ENCODE results near the gene CUTA. TPM values are rescaled to one million over a fixed set of nuclear protein-coding genes. Genes with fewer than 3 reads are reported as not detected.
"Not testable (repeated sequence)": the region's sequence is repeated elsewhere in the genome, so short reads cannot be mapped to it uniquely, and the experiment has no call there.

Gene CUTA
- total and polyA plus RNA-seq, 2 experiments from 2014 or later = 207 to 421 TPM

DNA sequence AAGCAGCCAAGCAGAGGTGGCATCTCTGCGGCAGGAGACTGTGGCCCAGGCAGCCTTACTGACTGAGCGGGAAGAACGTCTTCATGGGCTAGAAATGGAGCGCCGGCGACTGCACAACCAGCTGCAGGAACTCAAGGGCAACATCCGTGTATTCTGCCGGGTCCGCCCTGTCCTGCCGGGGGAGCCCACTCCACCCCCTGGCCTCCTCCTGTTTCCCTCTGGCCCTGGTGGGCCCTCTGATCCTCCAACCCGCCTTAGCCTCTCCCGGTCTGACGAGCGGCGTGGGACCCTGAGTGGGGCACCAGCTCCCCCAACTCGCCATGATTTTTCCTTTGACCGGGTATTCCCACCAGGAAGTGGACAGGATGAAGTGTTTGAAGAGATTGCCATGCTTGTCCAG, 13.0 kb downstream of the CUTA start:
- no peak overlapping the region for H3K27ac ChIP-seq (ENCODE audit: low read depth)
- peaks cover 52% of the 10 kb centered on the region for H3K36me3 ChIP-seq (ENCODE audit: insufficient read depth)
- no peaks in the 10 kb centered on the region for H3K27me3 ChIP-seq (ENCODE audit: insufficient read depth)
- no peak overlapping the region for H3K4me2 ChIP-seq
- no peak overlapping the region for H3K4me3 ChIP-seq
- no peak overlapping the region for H3K27ac Mint-ChIP-seq
- no peak for ATAC-seq
- H3K4me1 ChIP-seq (ENCODE audit: insufficient read depth) = peaks cover 5% of the 10 kb centered on the region; the same call in 1 of the 2 replicates
- H3K9me3 Mint-ChIP-seq = no peaks in the 10 kb centered on the region
- H3K27me3 Mint-ChIP-seq (ENCODE audit: insufficient read depth, low read depth, poor library complexity) = peaks cover 5% of the 10 kb centered on the region
- peaks cover 75% of the 10 kb centered on the region for H3K36me3 Mint-ChIP-seq (ENCODE audit: low read depth)
- no peak overlapping the region for H3K4me3 Mint-ChIP-seq
- no peak for DNase-seq (ENCODE audit: low spot score)
- peaks cover 4% of the 10 kb centered on the region; the same call in 1 of the 2 replicates for H4K20me1 ChIP-seq (replicated peaks; ENCODE audit: insufficient read depth)
- no peak for TF ChIP-seq ZNF331 (CRISPR knock-in tag; IDR thresholded peaks at IDR 0.05; ENCODE audit: low read depth)
- H3K79me2 ChIP-seq (replicated peaks; ENCODE audit: insufficient read depth) = 0 out of 2 replicates have a peak, but pooled peaks cover 4% of the 10 kb centered on the region
- peaks cover 12% of the 10 kb centered on the region for H3K4me1 Mint-ChIP-seq
- no peaks in the 10 kb centered on the region for H3K9me2 ChIP-seq (ENCODE audit: insufficient read depth)
- H3F3A ChIP-seq (replicated peaks; ENCODE audit: low read depth) = peaks cover 11% of the 10 kb centered on the region
- H2AFZ ChIP-seq = no peak overlapping the region

DNA sequence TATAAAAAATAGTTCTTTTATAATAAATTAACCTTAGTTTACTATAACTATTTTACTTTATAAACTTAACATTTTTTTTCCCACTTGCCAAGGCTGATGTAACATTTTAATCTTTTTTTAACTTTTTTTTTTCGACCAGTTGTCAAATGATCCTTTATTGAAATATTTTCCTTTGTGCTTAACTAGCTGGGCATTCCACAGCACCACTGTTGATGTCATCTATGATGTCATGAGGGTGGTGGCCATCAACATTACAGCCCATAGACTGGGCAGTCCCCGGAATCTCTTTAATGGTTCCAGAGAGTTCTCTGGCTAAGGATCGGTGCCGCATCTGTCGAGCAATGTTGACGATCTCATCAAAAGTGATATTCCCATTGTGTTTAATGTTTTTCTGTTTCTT, 18.0 kb downstream of the CUTA start:
- not testable (repeated sequence) for DNase-seq (ENCODE audit: low spot score); ATAC-seq; H3F3A ChIP-seq (replicated peaks; ENCODE audit: low read depth); H3K4me1 Mint-ChIP-seq; H3K9me3 Mint-ChIP-seq; H3K27ac ChIP-seq (ENCODE audit: low read depth); H3K9me2 ChIP-seq (ENCODE audit: insufficient read depth); H3K27me3 ChIP-seq (ENCODE audit: insufficient read depth); H2AFZ ChIP-seq; H3K4me2 ChIP-seq; H3K4me3 ChIP-seq; H3K4me3 Mint-ChIP-seq; H3K27me3 Mint-ChIP-seq (ENCODE audit: insufficient read depth, low read depth, poor library complexity); H3K4me1 ChIP-seq (ENCODE audit: insufficient read depth); H3K27ac Mint-ChIP-seq
- H3K36me3 Mint-ChIP-seq (ENCODE audit: low read depth) = peaks cover 67% of the 10 kb centered on the region
- peaks cover 25% of the 10 kb centered on the region for H4K20me1 ChIP-seq (replicated peaks; ENCODE audit: insufficient read depth)
- peaks cover 52% of the 10 kb centered on the region for H3K36me3 ChIP-seq (ENCODE audit: insufficient read depth)
- peaks cover 35% of the 10 kb centered on the region for H3K79me2 ChIP-seq (replicated peaks; ENCODE audit: insufficient read depth)

DNA sequence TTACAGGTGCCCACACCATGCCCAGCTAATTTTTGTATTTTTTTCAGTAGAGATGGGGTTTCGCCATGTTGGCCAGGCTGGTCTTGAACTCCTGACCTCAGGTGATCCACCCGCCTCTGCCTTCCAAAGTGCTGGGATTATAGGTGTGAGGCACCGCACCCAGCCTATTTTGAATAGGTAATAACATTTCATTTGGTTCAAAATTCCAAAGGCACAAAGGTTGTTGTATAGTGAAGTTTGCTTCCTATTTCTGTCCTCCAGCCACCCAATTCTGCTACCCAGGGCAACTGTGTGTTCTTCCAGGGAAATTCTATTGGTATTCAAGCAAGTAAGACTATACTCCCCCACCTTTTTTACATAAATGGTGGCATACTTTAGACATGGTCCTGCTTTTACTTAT, 19.3 kb downstream of the CUTA start:
- Mint-ChIP-seq H3K4me1 (peaks cover 11% of the 10 kb centered on the region), H3K36me3 (ENCODE audit: low read depth) (peaks cover 59% of the 10 kb centered on the region)
- not testable (repeated sequence) for H3K9me2 ChIP-seq (ENCODE audit: insufficient read depth); H3K27me3 ChIP-seq (ENCODE audit: insufficient read depth); H3K27ac Mint-ChIP-seq; H2AFZ ChIP-seq; H3K27me3 Mint-ChIP-seq (ENCODE audit: insufficient read depth, low read depth, poor library complexity); H3K4me2 ChIP-seq; ATAC-seq; H3K9me3 Mint-ChIP-seq; H3K27ac ChIP-seq (ENCODE audit: low read depth); H3K4me1 ChIP-seq (ENCODE audit: insufficient read depth); DNase-seq (ENCODE audit: low spot score); H3K4me3 Mint-ChIP-seq; H3F3A ChIP-seq (replicated peaks; ENCODE audit: low read depth); H3K4me3 ChIP-seq
- Histone ChIP-seq H4K20me1 (replicated peaks; ENCODE audit: insufficient read depth) (peaks cover 35% of the 10 kb centered on the region), H3K36me3 (ENCODE audit: insufficient read depth) (peaks cover 41% of the 10 kb centered on the region), H3K79me2 (replicated peaks; ENCODE audit: insufficient read depth) (peaks cover 48% of the 10 kb centered on the region)

DNA sequence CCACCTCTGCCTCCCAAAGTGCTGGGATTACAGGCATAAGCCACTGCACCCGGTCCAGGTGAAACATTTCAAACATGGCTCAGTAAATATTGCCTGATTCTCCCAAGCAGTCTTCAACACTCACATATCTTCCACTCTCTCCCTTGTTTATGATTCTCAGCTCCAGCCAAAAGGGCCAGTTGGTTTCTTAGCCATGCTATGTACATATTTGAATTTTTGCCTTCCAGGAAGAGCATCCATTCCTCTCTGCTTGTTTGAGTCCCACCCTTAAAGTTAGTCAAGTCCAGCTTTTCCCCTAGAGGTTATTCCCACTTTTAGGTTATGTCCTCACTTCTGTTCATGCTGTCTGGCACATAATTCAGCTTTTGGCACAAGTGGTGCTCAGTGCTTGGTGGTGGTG, 20.4 kb downstream of the CUTA start:
- Histone ChIP-seq H3K27ac (ENCODE audit: low read depth) (no peak overlapping the region), H4K20me1 (replicated peaks; ENCODE audit: insufficient read depth) (peaks cover 45% of the 10 kb centered on the region), H3K36me3 (ENCODE audit: insufficient read depth) (peaks cover 32% of the 10 kb centered on the region), H3K79me2 (replicated peaks; ENCODE audit: insufficient read depth) (peaks cover 58% of the 10 kb centered on the region), H3K4me1 (ENCODE audit: insufficient read depth) (peaks cover 6% of the 10 kb centered on the region), H3K27me3 (ENCODE audit: insufficient read depth) (no peaks in the 10 kb centered on the region), H3F3A (replicated peaks; ENCODE audit: low read depth) (no peaks in the 10 kb centered on the region), H3K4me2 (no peak overlapping the region), H2AFZ (no peak overlapping the region), H3K4me3 (no peak overlapping the region), H3K9me2 (ENCODE audit: insufficient read depth) (no peaks in the 10 kb centered on the region)
- Mint-ChIP-seq H3K4me1 (peaks cover 18% of the 10 kb centered on the region), H3K27ac (no peak overlapping the region), H3K36me3 (ENCODE audit: low read depth) (peaks cover 48% of the 10 kb centered on the region), H3K4me3 (no peak overlapping the region), H3K27me3 (ENCODE audit: insufficient read depth, low read depth, poor library complexity) (no peaks in the 10 kb centered on the region), H3K9me3 (no peaks in the 10 kb centered on the region; the same call in 2 of the 3 replicates)
- DNase-seq (ENCODE audit: low spot score) (no peak), ATAC-seq (no peak)
- TF ChIP-seq, protein P1, sequence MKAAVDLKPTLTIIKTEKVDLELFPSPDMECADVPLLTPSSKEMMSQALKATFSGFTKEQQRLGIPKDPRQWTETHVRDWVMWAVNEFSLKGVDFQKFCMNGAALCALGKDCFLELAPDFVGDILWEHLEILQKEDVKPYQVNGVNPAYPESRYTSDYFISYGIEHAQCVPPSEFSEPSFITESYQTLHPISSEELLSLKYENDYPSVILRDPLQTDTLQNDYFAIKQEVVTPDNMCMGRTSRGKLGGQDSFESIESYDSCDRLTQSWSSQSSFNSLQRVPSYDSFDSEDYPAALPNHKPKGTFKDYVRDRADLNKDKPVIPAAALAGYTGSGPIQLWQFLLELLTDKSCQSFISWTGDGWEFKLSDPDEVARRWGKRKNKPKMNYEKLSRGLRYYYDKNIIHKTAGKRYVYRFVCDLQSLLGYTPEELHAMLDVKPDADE (IDR thresholded peaks at IDR 0.05) = no peak
- TF ChIP-seq POLR2AphosphoS5 (IDR thresholded peaks at IDR 0.05; ENCODE audit: low read depth) (no peak), EZH2phosphoT487 (IDR thresholded peaks at IDR 0.05; ENCODE audit: unreplicated experiment) (no peak), ZNF331 (CRISPR knock-in tag; IDR thresholded peaks at IDR 0.05; ENCODE audit: low read depth) (no peak)
- TF ChIP-seq, protein P2, sequence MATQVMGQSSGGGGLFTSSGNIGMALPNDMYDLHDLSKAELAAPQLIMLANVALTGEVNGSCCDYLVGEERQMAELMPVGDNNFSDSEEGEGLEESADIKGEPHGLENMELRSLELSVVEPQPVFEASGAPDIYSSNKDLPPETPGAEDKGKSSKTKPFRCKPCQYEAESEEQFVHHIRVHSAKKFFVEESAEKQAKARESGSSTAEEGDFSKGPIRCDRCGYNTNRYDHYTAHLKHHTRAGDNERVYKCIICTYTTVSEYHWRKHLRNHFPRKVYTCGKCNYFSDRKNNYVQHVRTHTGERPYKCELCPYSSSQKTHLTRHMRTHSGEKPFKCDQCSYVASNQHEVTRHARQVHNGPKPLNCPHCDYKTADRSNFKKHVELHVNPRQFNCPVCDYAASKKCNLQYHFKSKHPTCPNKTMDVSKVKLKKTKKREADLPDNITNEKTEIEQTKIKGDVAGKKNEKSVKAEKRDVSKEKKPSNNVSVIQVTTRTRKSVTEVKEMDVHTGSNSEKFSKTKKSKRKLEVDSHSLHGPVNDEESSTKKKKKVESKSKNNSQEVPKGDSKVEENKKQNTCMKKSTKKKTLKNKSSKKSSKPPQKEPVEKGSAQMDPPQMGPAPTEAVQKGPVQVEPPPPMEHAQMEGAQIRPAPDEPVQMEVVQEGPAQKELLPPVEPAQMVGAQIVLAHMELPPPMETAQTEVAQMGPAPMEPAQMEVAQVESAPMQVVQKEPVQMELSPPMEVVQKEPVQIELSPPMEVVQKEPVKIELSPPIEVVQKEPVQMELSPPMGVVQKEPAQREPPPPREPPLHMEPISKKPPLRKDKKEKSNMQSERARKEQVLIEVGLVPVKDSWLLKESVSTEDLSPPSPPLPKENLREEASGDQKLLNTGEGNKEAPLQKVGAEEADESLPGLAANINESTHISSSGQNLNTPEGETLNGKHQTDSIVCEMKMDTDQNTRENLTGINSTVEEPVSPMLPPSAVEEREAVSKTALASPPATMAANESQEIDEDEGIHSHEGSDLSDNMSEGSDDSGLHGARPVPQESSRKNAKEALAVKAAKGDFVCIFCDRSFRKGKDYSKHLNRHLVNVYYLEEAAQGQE (IDR thresholded peaks at IDR 0.05; ENCODE audit: unreplicated experiment) = no peak

Measured in GM23338 (cell line).